ENCODE data around the gene IGF2. TPM values are rescaled to one million over a fixed set of nuclear protein-coding genes. Genes with fewer than 3 reads are reported as not detected.

Gene IGF2
- total and polyA plus RNA-seq, 2 of the 8 experiments (the other 6 are each of a cell fraction or from before 2014, with no cell fraction given): 0.74 to 1.5 TPM

DNA sequence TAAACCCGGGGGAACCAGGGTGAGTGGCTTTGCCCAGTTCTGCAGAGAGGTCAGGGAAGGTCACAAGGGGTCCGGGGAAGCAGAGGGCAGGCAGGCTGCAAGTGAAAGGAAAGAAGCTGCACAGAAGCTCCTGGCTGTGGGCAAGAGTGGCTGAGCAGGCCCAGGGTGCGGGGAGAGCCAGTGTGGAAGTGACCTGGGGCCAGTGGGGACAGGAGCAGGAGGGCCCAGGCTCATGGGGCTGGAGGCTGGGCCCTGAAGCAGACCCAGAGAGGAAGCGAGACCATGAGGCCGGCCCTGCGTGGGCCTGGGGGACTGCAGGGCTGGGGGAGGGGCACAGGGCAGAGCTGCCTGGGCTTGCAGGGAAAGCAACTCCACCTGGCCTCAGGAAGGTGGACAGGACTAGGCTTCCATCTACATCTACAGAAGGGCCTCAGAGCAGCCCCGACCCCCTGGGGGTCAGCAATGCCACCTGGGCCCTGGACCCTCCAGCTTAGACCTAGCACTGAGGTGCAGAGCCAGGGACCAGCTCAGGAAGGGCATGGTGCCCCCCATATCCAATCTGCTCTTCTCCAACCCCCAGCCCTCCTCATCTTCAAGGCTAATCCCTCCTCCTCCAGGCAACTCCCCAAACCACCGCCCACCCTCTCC is 11.6 kb downstream of the IGF2 start (continued):
- no peak for TF ChIP-seq SUZ12 (IDR thresholded peaks at IDR 0.05; ENCODE audit: low read length)

Data from H1 (cell line).